SK-N-SH (cell line): ENCODE measurements around the gene HECTD4. TPM values are rescaled to one million over a fixed set of nuclear protein-coding genes. Genes with fewer than 3 reads are reported as not detected.

ENCODE experiments used
- CTCF ChIA-PET: fragments of 300-600, 350-600 bp; formaldehyde crosslinking; extraction: SDS; loops from one replicate; lab custom pipeline; 2021; lab: Yijun Ruan, JAX
- POLR2A ChIA-PET: fragments of 350-600 bp; sonication (Branson Sonifier 250); formaldehyde crosslinking; extraction: SDS; loops from one replicate; lab custom pipeline; 2020; ENCODE audit warnings: antibody characterized with exemption, inconsistent platforms; lab: Yijun Ruan, JAX
- DNase-seq: peaks from one replicate; pipeline ENCODE4 v3.0.0; 2012
- H2AFZ ChIP-seq: fragments of 200-600 bp; sonication (generic); 2 replicates; pipeline ENCODE4 v1.8.1; 2016; ENCODE audit warnings: antibody characterized with exemption, mild to moderate bottlenecking, low read depth
- H3F3A ChIP-seq: fragments of 200-600 bp; sonication (generic); replicated peaks from 2 replicates; pipeline ENCODE3; 2016; ENCODE audit warnings: antibody characterized with exemption, mild to moderate bottlenecking; ENCODE audit not compliant: insufficient read depth
- H3K27ac ChIP-seq, 2 experiments: fragments of 200-500 bp in 1 of 2; fragments of 200-600 bp in 1 of 2; sonication (Bioruptor generic) in 1 of 2; sonication (generic), shearing (Covaris generic) in 1 of 2; 2 replicates each; pipeline versions ENCODE4 v1.5.1 to v1.6.1; 2014 to 2016; ENCODE audit warnings: low read depth in 2 of 2, inconsistent platforms in 1 of 2, low read length in 1 of 2, mild to moderate bottlenecking in 1 of 2, mixed read lengths in 1 of 2
- H3K27me3 ChIP-seq: fragments of 200-600 bp; sonication (generic), shearing (Covaris generic); 2 replicates; pipeline ENCODE4 v1.6.1; 2016; ENCODE audit warnings: mixed run types; ENCODE audit not compliant: insufficient read depth
- H3K36me3 ChIP-seq, 2 experiments: fragments of 200-500 bp in 1 of 2; fragments of 200-600 bp in 1 of 2; sonication (Bioruptor generic) in 1 of 2; sonication (generic) in 1 of 2; replicated peaks in 1 of 2; 2 replicates each; pipeline versions ENCODE3 to v1.5.1; 2014 to 2016; ENCODE audit warnings: low read length in 1 of 2, mild to moderate bottlenecking in 1 of 2; ENCODE audit not compliant: insufficient read depth in 2 of 2, control insufficient read depth in 1 of 2
- H3K4me1 ChIP-seq, 2 experiments: fragments of 200-500 bp in 1 of 2; fragments of 200-600 bp in 1 of 2; sonication (Bioruptor generic) in 1 of 2; sonication (generic), shearing (Covaris generic) in 1 of 2; 2 replicates each; pipeline versions ENCODE4 v1.5.1 to v1.6.1; 2014 to 2016; ENCODE audit warnings: low read depth in 1 of 2, low read length in 1 of 2, mixed run types in 1 of 2; ENCODE audit not compliant: insufficient read depth in 2 of 2, control insufficient read depth in 1 of 2
- H3K4me2 ChIP-seq: fragments of 200-600 bp; sonication (generic), shearing (Covaris generic); 2 replicates; pipeline ENCODE4 v1.6.1; 2017; ENCODE audit warnings: mixed run types
- H3K4me3 ChIP-seq, 2 experiments: fragments of 200-500 bp in 1 of 2; fragments of 200-600 bp in 1 of 2; sonication (Bioruptor generic) in 1 of 2; sonication (generic), shearing (Covaris generic) in 1 of 2; 2 replicates each; pipeline versions ENCODE4 v1.5.1 to v1.8.1; 2014 to 2016; ENCODE audit warnings: low read depth in 2 of 2, inconsistent platforms in 1 of 2, low read length in 1 of 2, mild to moderate bottlenecking in 1 of 2, mixed read lengths in 1 of 2, moderate library complexity in 1 of 2
- H3K79me2 ChIP-seq: fragments of 200-600 bp; sonication (generic); 2 replicates; pipeline ENCODE4 v1.8.1; 2017; ENCODE audit warnings: mild to moderate bottlenecking; ENCODE audit not compliant: insufficient read depth
- H3K9ac ChIP-seq: fragments of 200-600 bp; sonication (generic); 2 replicates; pipeline ENCODE4 v1.6.1; 2017; ENCODE audit warnings: mixed run types
- H3K9me2 ChIP-seq: fragments of 200-600 bp; sonication (generic); 2 replicates; pipeline ENCODE4 v1.6.1; 2017; ENCODE audit warnings: mixed run types
- H3K9me3 ChIP-seq: fragments of 200-600 bp; sonication (generic); 2 replicates; pipeline ENCODE4 v1.6.1; 2017; ENCODE audit warnings: mixed run types, mild to moderate bottlenecking, moderate library complexity
- H4K20me1 ChIP-seq: fragments of 200-600 bp; sonication (generic); 2 replicates; pipeline ENCODE4 v1.6.1; 2017; ENCODE audit warnings: mild to moderate bottlenecking, mixed run types; ENCODE audit not compliant: insufficient read depth
- EP300 ChIP-seq, 2 experiments: IDR thresholded peaks; 2 replicates each; pipeline versions ENCODE4 v1.4.0 to v1.6.1; 2012; ENCODE audit warnings: borderline replicate concordance in 1 of 2, low read depth in 1 of 2, low read length in 1 of 2
- FOSL2 ChIP-seq: IDR thresholded peaks from 2 replicates; pipeline ENCODE4 v1.4.0; 2012; ENCODE audit warnings: low read depth, mild to moderate bottlenecking, moderate library complexity, borderline replicate concordance
- FOXM1 ChIP-seq: IDR thresholded peaks from 2 replicates; pipeline ENCODE4 v1.4.0; 2012; ENCODE audit warnings: low read depth, mild to moderate bottlenecking
- NRF1 ChIP-seq: IDR thresholded peaks from 2 replicates; pipeline ENCODE4 v1.6.1; 2012; ENCODE audit warnings: low read depth, mild to moderate bottlenecking, low read length
- SMC3 ChIP-seq: IDR thresholded peaks from 2 replicates; pipeline ENCODE4 v1.6.1; 2012; ENCODE audit warnings: low read depth, low read length, improper control_type of control experiment
- TCF12 ChIP-seq: IDR thresholded peaks from 2 replicates; pipeline ENCODE4 v1.4.0; 2012
- WGBS: methylation state at CpG from one replicate; pipeline ENCODE4 v1.1.6; 2017; ENCODE audit warnings: low lambda C conversion rate; 5-methylcytosine and 5-hydroxymethylcytosine counted together
- polyA plus RNA-seq, 3 experiments: library from polyadenylated mRNA; depleted of rRNA; stranded (reverse); fragments of >200 nt; gene quantifications; 2 replicates each; pipeline ENCODE4 v1.2.3, GENCODE V29; 2012
- TF ChIP-seq, protein P1 (sequence below): IDR thresholded peaks from 2 replicates; pipeline ENCODE4 v1.6.1; 2012; ENCODE audit warnings: mild to moderate bottlenecking, low read depth, low read length, moderate library complexity
- TF ChIP-seq, protein P2 (sequence below): fragments of 200-600 bp; sonication (generic); IDR thresholded peaks from 2 replicates; pipeline ENCODE4 v1.6.1; 2017; ENCODE audit warnings: antibody characterized with exemption, mild to moderate bottlenecking, moderate library complexity
- TF ChIP-seq, protein P3 (sequence below): IDR thresholded peaks from 2 replicates; pipeline ENCODE4 v1.4.0; 2012; ENCODE audit warnings: low read depth, borderline replicate concordance

Gene HECTD4
- polyA plus RNA-seq, 1 of the 3 experiments (the other 2 are of a cell fraction): 14.6 TPM

DNA sequence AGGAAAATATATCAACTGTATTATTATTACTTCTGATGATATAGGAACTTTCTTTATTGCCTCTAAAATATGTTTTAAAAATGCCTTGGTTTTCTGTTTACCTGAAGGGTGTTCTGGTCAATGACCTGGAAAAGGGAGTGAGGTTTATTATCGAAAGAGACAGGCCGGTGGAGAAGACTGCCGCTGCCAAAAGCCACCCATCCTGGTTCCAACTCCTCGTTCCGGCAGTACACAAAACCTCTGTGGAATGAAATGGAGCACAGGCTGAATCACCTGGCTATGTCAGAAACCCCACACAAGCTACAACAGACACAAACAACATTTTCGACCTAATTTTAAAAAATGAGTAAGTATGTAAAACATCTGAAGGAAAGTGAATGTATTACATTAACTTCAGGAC lies 73.6 kb downstream of the HECTD4 start (continued):
- no peak for TF ChIP-seq FOSL2
- TF ChIP-seq SMC3: no peak

DNA sequence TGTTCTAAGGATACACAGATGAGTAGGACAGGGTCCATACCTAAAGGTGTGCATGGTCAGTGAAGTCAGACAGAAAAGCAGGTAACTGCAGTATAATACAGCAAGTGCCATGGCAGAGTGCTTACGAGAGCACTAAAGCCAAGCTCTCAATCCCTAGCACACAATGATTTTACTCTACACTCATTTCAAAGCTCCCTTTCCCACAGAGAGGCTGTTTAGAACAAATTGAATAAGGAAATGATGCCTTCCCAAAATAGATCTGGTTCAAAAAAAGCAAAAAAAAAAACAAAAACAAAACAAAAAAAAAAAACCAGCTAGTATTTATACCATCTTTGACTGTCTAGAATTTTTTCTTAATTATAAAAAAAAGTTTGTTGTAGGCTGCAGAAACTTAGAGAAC lies 74.1 kb downstream of the HECTD4 start:
- ChIA-PET CTCF (interaction anchor here (0.7 kb wide), 1 partner anchor 20 kb away, joined by 3 read pairs; no protein-coding TSS in a partner anchor), POLR2A (no interaction called here)
- H3K9me2 ChIP-seq: no peaks in the 10 kb centered on the region
- 100% methylated on average over 1 of the region's 1 CpG for WGBS
- H3K4me3 ChIP-seq: no peak overlapping the region
- H3F3A ChIP-seq: peaks cover 16% of the 10 kb centered on the region
- no peak overlapping the region for H3K27ac ChIP-seq
- no peak overlapping the region for H3K9ac ChIP-seq
- no peak overlapping the region for H3K4me2 ChIP-seq
- no peak for DNase-seq
- no peaks in the 10 kb centered on the region for H3K79me2 ChIP-seq
- H3K36me3 ChIP-seq: peaks cover 26 to 30% of the 10 kb centered on the region in 2 experiments
- H3K27me3 ChIP-seq: no peaks in the 10 kb centered on the region
- H3K9me3 ChIP-seq: no peaks in the 10 kb centered on the region
- no peaks in the 10 kb centered on the region for H4K20me1 ChIP-seq
- no peak for TF ChIP-seq FOXM1
- TF ChIP-seq, protein P1, sequence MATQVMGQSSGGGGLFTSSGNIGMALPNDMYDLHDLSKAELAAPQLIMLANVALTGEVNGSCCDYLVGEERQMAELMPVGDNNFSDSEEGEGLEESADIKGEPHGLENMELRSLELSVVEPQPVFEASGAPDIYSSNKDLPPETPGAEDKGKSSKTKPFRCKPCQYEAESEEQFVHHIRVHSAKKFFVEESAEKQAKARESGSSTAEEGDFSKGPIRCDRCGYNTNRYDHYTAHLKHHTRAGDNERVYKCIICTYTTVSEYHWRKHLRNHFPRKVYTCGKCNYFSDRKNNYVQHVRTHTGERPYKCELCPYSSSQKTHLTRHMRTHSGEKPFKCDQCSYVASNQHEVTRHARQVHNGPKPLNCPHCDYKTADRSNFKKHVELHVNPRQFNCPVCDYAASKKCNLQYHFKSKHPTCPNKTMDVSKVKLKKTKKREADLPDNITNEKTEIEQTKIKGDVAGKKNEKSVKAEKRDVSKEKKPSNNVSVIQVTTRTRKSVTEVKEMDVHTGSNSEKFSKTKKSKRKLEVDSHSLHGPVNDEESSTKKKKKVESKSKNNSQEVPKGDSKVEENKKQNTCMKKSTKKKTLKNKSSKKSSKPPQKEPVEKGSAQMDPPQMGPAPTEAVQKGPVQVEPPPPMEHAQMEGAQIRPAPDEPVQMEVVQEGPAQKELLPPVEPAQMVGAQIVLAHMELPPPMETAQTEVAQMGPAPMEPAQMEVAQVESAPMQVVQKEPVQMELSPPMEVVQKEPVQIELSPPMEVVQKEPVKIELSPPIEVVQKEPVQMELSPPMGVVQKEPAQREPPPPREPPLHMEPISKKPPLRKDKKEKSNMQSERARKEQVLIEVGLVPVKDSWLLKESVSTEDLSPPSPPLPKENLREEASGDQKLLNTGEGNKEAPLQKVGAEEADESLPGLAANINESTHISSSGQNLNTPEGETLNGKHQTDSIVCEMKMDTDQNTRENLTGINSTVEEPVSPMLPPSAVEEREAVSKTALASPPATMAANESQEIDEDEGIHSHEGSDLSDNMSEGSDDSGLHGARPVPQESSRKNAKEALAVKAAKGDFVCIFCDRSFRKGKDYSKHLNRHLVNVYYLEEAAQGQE: no peak
- H3K4me1 ChIP-seq: peaks cover 6 to 14% of the 10 kb centered on the region in 2 experiments; a peak in 2 of 4 replicates
- no peak overlapping the region for H2AFZ ChIP-seq

DNA sequence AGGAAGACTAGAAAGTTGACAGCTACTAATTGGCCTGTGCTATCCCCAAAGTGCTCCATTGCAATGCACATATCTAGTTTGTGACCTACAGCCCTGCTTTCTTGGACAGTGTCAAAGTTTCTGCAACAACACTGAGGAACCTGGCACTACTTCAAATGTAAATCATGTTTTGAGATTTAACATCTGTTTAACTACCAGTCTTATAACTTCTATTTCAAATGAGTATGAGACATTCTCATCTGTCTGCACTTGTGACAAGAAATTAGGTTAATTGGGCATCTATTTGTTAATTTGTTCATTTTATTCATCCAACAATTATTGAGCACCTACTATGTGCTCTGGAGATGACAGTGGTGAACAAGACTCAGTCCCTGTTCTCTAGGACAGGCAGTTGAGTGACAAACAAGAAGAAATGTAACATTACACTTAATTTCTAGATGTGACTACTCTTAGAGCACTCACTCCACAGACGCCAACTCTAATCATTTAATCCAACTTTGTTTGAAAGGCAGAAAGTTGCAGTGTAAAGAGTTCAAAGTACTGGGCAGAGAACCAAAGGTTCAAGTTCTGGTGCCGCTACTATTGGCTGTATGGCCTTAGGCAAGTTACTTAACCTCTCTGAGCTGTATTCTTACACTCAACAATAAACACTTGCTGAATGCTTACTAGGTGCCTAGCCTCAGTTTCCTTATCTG lies 74.8 kb downstream of the HECTD4 start:
- H2AFZ ChIP-seq: no peak overlapping the region
- no peaks in the 10 kb centered on the region for H3K27me3 ChIP-seq
- H3K27ac ChIP-seq: no peak overlapping the region
- POLR2A ChIA-PET: no interaction called here
- H3K4me1 ChIP-seq: peaks cover 6 to 21% of the 10 kb centered on the region in 2 experiments; a peak in 2 of 4 replicates
- no peak for DNase-seq
- peaks cover 23% of the 10 kb centered on the region for H3F3A ChIP-seq
- H3K4me3 ChIP-seq: no peak overlapping the region
- WGBS: 100% methylated on average over 2 of the region's 2 CpGs
- H4K20me1 ChIP-seq: no peaks in the 10 kb centered on the region
- no peak overlapping the region for H3K9ac ChIP-seq
- H3K79me2 ChIP-seq: no peaks in the 10 kb centered on the region
- H3K4me2 ChIP-seq: no peak overlapping the region
- CTCF ChIA-PET: interaction anchor here (0.8 kb wide), 1 partner anchor 12 kb away, joined by 3 read pairs; no protein-coding TSS in a partner anchor
- TF ChIP-seq, protein P1: no peak
- TF ChIP-seq, protein P2, sequence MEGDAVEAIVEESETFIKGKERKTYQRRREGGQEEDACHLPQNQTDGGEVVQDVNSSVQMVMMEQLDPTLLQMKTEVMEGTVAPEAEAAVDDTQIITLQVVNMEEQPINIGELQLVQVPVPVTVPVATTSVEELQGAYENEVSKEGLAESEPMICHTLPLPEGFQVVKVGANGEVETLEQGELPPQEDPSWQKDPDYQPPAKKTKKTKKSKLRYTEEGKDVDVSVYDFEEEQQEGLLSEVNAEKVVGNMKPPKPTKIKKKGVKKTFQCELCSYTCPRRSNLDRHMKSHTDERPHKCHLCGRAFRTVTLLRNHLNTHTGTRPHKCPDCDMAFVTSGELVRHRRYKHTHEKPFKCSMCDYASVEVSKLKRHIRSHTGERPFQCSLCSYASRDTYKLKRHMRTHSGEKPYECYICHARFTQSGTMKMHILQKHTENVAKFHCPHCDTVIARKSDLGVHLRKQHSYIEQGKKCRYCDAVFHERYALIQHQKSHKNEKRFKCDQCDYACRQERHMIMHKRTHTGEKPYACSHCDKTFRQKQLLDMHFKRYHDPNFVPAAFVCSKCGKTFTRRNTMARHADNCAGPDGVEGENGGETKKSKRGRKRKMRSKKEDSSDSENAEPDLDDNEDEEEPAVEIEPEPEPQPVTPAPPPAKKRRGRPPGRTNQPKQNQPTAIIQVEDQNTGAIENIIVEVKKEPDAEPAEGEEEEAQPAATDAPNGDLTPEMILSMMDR: no peak
- TF ChIP-seq FOXM1 (no peak), NRF1 (no peak), EP300 (IDR thresholded peaks at IDR 0.05; ENCODE audit: borderline replicate concordance in 1 of 2, low read depth in 1 of 2, low read length in 1 of 2) (no peak), SMC3 (no peak), TCF12 (no peak)
- TF ChIP-seq, protein P3, sequence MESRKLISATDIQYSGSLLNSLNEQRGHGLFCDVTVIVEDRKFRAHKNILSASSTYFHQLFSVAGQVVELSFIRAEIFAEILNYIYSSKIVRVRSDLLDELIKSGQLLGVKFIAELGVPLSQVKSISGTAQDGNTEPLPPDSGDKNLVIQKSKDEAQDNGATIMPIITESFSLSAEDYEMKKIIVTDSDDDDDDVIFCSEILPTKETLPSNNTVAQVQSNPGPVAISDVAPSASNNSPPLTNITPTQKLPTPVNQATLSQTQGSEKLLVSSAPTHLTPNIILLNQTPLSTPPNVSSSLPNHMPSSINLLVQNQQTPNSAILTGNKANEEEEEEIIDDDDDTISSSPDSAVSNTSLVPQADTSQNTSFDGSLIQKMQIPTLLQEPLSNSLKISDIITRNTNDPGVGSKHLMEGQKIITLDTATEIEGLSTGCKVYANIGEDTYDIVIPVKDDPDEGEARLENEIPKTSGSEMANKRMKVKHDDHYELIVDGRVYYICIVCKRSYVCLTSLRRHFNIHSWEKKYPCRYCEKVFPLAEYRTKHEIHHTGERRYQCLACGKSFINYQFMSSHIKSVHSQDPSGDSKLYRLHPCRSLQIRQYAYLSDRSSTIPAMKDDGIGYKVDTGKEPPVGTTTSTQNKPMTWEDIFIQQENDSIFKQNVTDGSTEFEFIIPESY: no peak
- H3K36me3 ChIP-seq: peaks cover 24% of the 10 kb centered on the region in 2 experiments
- H3K9me3 ChIP-seq: no peaks in the 10 kb centered on the region
- H3K9me2 ChIP-seq: no peaks in the 10 kb centered on the region
